Measurements from ENCODE around the gene USP25.
A peak's percentile ranks its signal among the peaks of the same experiment; 100 is the strongest.

USP25 gene

GRCh38 chr21:15763359-15763758 is 33.6 kb downstream of the USP25 start:
- DNase-seq: no peak

- DNase-seq: no peak
These were observed 35.1 kb downstream of the USP25 start for GRCh38 chr21:15764878-15765277.

- no peak for DNase-seq
These were observed 37.3 kb downstream of the USP25 start for GRCh38 chr21:15766952-15767603.

- DNase-seq: no peak
These were observed 38.3 kb downstream of the USP25 start for GRCh38 chr21:15768045-15768601.

- no peak for DNase-seq
These were observed 39.1 kb downstream of the USP25 start for GRCh38 chr21:15768853-15769252.

- no peak for DNase-seq
These were observed 41.5 kb downstream of the USP25 start for GRCh38 chr21:15771311-15771710.

GRCh38 chr21:15772654-15773053 is 42.9 kb downstream of the USP25 start:
- DNase-seq: no peak

GRCh38 chr21:15774590-15774989 is 44.8 kb downstream of the USP25 start:
- DNase-seq: no peak

GRCh38 chr21:15775291-15775690 is 45.5 kb downstream of the USP25 start:
- DNase-seq: no peak

- DNase-seq: no peak
These were observed 46.2 kb downstream of the USP25 start for GRCh38 chr21:15775981-15776380.

- DNase-seq: no peak
These were observed 47.0 kb downstream of the USP25 start for GRCh38 chr21:15776818-15777217.

GRCh38 chr21:15781986-15782385 is 52.2 kb downstream of the USP25 start:
- DNase-seq: no peak

GRCh38 chr21:15788847-15789523 is 59.2 kb downstream of the USP25 start:
- no peak for DNase-seq

- no peak for DNase-seq
These were observed 63.3 kb downstream of the USP25 start for GRCh38 chr21:15793109-15793508.

- no peak for DNase-seq
These were observed 63.9 kb downstream of the USP25 start for GRCh38 chr21:15793550-15794235.

GRCh38 chr21:15794277-15794912 is 64.6 kb downstream of the USP25 start:
- no peak for DNase-seq

- DNase-seq: no peak
These were observed 65.8 kb downstream of the USP25 start for GRCh38 chr21:15795533-15795932.

- no peak for DNase-seq
These were observed 68.0 kb downstream of the USP25 start for GRCh38 chr21:15797577-15798363.

GRCh38 chr21:15801352-15801863 is 71.6 kb downstream of the USP25 start:
- DNase-seq: no peak

GRCh38 chr21:15804247-15805005 is 74.6 kb downstream of the USP25 start:
- peak in 17 of 51 donors; percentile 6 to 71 (median 33) for DNase-seq
